Heart left ventricle (tissue), 13 donors: ENCODE results near the gene CCSER1.

Experiments used
- CTCF ChIP-seq, 12 donors: fragments of 200-600 bp; sonication (generic) in 4 of 12; IDR thresholded peaks; one replicate each; pipeline versions ENCODE4 v1.5.0 to v1.8.0; 2018 to 2022; ENCODE audit warnings: antibody characterized with exemption in 12 of 12, mild to moderate bottlenecking in 5 of 12
- POLR2A ChIP-seq, 2 donors: fragments of 450-650 bp; IDR thresholded peaks; one replicate each; pipeline ENCODE4 v1.6.1; 2017; ENCODE audit warnings: antibody characterized with exemption in 2 of 2, mild to moderate bottlenecking in 2 of 2, moderate library complexity in 2 of 2
- donor health status: ischemic (EF 13 %, LVEDD 7.1; RV severe dilation, severe dysfunction).
- donor health status: DM: no; HTN: yes; CAD: no.
- donor health status: DM: no; HTN: no; CAD: no.
- donor health status: ischemic (EF 25% LVEDD 6.9; RV normal size, moderate dysfunction).
- donor health status: ischemic (EF 25% LVEDD 5.7; RV mildly dilated, moderate dysfunction).
- donor health status: ischemic (EF 35%, LVEDD 5.7; RV mildly dilated, moderate dysfunction).
- donor health status: nonischemic (EF 11% LVEDD 7.7; RV severe dilation, severe dysfunction).
- donor health status: DM: yes; HTN: yes; CAD: no.
- donor health status: PGD.
- donor health status: ischemic (EF 29% LVEDD 5.4; RV normal size, mild dysfunction).
- donor health status: nonischemic (EF 23%, LVEDD 6.1; RV moderate dilation, normal function).

DNA sequence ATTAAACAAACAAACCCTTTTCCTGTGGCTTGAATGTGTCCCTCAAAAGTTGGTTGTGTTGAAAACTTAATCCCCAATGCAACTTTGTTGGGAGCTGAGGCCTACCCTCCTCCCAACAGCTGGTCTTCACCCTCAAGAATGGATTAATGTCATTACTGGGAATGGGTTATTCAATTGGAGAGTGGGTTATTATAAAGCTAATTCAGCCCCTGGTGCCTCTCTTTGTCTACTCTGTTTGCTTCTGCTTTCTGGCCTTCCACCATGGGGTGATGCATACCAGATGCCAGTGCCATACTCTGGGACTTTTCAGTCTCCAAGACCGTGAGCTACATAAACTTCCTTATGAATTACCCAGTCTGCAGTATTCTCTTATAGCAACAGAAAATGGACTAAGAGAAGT is 706.5 kb downstream of the CCSER1 start:
- TF ChIP-seq CTCF (IDR thresholded peaks at IDR 0.05) (no peak), POLR2A (IDR thresholded peaks at IDR 0.05) (no peak)
